HepG2 (cell line): ENCODE data around the gene TEKT3.

ENCODE experiments used
- ASH2L ChIP-seq: fragments of 300-600, 200-600 bp; sonication (generic); IDR thresholded peaks from 2 replicates; pipeline ENCODE4 v1.7.0; 2017; ENCODE audit warnings: low read depth, mild to moderate bottlenecking, moderate library complexity, mixed read lengths, low read length; ENCODE audit not compliant: insufficient read length
- CBFB ChIP-seq: sonication (generic); formaldehyde crosslinking; IDR thresholded peaks from 2 replicates; pipeline ENCODE4 v1.4.0; 2020; ENCODE audit warnings: missing genetic modification reagents
- POLR2A ChIP-seq, 2 experiments: IDR thresholded peaks; 2 replicates each; pipeline ENCODE4 v1.6.1; 2011; ENCODE audit warnings: low read depth in 2 of 2, low read length in 2 of 2, mild to moderate bottlenecking in 1 of 2, moderate library complexity in 1 of 2; ENCODE audit not compliant: insufficient read depth in 1 of 2
- SOX6 ChIP-seq, 2 experiments: fragments of 450-650 bp in 1 of 2; sonication (generic) in 1 of 2; formaldehyde crosslinking in 1 of 2; IDR thresholded peaks; 2 replicates each; pipeline versions ENCODE4 v1.4.0 to v1.6.1; 2017 to 2020; ENCODE audit warnings: antibody characterized with exemption in 1 of 2, mild to moderate bottlenecking in 1 of 2, missing genetic modification reagents in 1 of 2
- ZNF709 ChIP-seq: sonication (generic); formaldehyde crosslinking; IDR thresholded peaks from 2 replicates; pipeline ENCODE4 v1.5.0; 2020; ENCODE audit warnings: mild to moderate bottlenecking, missing genetic modification reagents
- TF ChIP-seq, protein P1 (sequence below): sonication (generic); formaldehyde crosslinking; IDR thresholded peaks from 2 replicates; pipeline ENCODE4 v1.4.0; 2020; ENCODE audit warnings: missing genetic modification reagents

DNA sequence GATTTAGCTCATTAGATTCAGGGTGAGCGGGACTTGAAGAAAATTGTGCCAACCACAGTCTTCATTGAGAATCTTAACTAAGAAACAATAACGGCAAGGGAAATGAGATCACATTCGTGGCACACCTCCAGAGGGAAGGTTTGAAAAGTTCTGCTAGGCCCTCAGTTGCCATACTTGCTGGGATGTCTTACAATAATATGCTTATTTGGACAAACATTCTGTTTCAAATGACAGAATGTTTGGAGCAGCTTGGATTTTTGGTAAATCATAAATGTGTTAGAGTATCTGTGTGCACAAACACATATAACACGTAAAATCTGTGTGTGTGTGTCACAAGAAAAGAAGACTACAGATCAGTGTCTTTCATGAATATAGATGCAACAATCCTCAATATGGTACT lies 24.6 kb upstream of the TEKT3 start:
- TF ChIP-seq POLR2A (IDR thresholded peaks at IDR 0.05; ENCODE audit: insufficient read depth in 1 of 2, low read depth in 2 of 2, low read length in 2 of 2) (no peak), ZNF709 (CRISPR knock-in tag) (no peak), SOX6 (IDR thresholded peaks at IDR 0.05) (no peak), SOX6 (CRISPR knock-in tag; IDR thresholded peaks at IDR 0.05) (no peak), ASH2L (no peak), CBFB (CRISPR knock-in tag) (no peak)
- TF ChIP-seq, protein P1, sequence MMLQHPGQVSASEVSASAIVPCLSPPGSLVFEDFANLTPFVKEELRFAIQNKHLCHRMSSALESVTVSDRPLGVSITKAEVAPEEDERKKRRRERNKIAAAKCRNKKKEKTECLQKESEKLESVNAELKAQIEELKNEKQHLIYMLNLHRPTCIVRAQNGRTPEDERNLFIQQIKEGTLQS (CRISPR knock-in tag): no peak
